HG03066 (cell line): ENCODE data around the gene FBXL14.

Experiments used
- ATAC-seq: cut with Tn5 transposase; IDR thresholded peaks from one replicate; pipeline ENCODE4 v1.9.1; 2021; ENCODE audit warnings: low read depth; ENCODE audit not compliant: unreplicated experiment

FBXL14 gene

DNA sequence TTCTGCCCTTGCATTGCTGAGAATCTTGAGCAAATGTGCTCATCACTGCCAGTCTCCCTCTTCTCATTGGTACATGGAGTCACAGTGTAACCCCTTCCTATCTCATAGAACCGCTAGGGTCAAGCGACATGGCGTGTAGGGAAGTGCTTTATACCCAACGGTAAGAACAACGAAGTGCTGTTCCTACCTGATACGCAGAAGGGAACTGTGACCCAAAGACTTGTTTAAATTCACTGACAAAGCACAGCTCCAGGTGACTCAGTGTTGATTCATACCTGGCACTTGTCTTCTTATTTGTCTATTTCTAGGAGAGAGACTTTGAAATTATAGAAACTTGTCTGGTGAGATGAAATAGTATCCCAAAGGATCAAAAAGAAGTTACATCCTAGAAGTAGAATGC is 53.7 kb downstream of the FBXL14 start:
- no peak for ATAC-seq

DNA sequence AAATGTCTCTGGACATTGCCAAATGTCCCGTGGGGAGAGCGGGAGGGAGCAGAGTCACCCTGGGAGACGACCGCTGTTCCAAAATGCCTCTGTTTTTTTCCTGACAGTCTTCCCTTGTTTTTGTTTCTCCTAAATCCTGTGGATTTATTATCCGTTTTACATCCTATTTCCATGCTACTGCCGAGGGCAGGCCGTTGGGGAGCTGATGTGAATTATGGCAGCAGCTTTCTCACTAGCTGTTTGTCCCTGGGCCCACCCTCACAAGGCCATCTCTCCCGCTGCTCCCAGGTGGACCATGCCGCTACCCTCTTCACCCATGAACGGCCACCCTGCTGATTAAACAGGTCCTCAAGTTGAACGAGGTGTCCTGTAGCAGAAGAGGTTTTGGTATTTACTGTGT is 55.2 kb downstream of the FBXL14 start:
- no peak for ATAC-seq

DNA sequence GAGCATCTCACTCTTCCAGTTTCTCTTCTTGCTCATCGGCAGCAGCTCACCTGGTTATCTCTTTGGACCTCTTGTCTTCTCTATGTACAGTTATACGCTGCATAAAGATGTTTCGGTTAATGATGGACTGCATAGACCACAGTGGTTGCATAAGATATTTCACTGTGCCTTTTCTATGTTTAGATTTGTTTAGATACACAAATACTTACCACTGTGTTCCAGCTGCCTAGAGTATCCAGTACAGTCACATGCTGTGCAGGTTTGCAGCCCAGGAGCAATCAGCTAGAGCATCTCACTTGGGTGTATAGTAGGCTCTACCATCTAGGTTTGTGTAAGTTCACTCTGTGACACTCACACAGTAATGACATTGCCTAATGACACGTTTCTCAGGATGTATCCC is 57.6 kb downstream of the FBXL14 start:
- ATAC-seq = no peak

DNA sequence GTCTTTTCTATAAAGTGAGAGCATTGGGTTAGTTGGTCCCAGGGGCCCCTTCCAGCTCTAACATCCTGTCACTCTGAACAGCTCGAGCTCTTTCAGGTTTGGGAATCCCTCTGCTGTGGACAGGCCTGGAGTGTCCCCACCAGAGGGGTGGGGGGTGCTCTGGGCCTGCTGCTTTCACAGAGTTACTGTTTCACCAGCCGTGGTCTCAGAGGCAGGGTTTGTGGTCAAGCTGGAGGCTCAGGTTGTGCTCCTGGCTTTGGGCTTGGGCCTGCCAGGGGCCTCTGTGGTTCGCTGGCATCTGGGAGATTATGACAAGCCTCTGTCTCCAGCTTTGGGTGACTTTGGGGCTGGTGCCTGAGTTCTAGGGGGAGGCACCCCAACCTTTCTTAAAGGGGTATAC is 59.6 kb downstream of the FBXL14 start:
- peak; percentile 40 for ATAC-seq

DNA sequence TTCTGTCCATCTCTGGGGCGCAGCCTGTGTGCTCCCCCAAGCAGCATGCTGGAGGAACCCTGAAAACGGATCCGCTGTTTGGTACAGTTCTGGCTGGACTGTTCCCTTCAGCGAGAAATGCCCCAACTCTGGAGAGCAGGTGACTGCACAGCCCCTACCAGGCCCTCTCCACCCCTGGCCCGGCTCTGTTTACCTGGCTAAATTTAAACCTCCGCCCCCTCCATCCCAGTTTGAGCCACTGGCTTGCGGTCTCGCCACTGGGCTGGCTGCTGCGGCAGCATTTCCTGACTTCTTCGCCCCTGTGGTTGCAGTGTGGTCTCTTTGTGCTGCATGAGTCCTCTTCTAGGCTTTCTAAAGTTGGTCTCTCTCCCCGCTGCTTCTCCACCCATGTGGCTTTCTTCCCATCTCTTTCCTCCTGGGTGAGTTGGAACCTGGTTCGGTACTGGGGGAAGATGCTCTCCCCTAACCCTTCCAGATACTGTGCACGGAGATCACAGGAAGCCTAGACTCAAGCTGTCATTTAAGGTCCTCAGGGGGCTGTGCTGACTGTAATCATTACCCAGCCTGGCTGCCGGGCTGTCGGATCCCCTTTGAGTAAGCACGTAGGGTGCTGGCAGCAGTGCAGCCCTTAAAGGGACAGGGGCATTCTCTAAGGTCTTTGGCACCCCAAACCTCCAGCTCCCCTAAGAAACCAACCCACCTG is 60.6 kb downstream of the FBXL14 start:
- ATAC-seq = peak; percentile 45

DNA sequence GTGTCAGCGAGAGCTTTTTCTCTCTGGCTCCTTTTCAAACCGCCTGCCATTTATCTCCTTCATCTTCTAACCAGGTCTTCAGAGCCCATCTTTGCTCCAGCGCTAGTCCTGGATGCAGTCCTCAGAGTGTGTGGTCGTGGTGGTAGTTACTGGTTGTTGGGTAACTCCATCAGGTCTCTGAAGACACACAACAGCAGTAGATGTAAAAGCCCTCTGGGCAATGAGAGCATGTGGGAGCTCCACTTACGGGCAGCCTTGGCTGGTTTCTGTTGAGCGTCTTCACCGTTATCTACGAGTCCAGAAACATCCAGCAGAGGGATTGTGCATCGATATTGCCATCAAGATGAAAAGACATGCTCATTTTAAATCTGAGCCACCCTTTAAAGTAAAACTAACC is 61.2 kb downstream of the FBXL14 start:
- peak; percentile 4 for ATAC-seq

DNA sequence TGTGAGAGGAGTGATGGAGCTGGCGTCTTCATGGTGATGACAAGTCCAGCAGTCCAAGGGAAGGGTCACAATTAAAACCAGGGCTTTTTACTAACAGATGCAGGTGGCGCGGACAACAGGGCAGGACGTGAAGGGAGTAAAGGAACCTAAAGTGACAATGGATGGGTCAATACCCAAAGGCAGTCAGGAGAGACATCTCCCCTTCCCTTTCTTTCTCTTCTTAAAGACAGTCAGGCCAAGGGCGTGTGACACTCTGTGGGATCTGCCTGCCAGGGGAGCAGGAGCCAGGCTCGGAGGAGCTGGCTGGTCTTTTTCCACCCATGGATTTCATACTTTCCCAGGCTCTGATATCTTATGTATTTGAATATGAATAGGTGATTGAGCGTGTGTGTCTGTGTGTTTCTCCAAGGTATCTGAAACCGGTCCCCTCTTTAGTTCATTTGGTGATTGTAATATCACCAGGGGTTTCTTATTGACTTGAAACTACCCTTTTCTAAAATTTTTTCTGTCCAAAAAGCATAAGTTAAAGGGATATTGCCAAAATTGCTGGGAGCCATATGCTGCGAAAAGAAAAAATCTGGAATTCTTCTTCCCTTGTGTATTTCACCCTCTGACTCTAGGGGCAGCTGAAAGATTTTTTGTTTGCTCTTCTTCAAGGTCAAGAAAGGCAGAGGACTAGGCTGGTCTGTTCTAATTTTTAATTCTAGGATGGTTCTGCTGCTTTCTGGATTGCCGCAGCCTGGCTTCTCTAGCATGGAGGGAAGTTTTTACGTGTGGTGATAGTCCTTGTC is 61.8 kb downstream of the FBXL14 start:
- ATAC-seq = no peak

DNA sequence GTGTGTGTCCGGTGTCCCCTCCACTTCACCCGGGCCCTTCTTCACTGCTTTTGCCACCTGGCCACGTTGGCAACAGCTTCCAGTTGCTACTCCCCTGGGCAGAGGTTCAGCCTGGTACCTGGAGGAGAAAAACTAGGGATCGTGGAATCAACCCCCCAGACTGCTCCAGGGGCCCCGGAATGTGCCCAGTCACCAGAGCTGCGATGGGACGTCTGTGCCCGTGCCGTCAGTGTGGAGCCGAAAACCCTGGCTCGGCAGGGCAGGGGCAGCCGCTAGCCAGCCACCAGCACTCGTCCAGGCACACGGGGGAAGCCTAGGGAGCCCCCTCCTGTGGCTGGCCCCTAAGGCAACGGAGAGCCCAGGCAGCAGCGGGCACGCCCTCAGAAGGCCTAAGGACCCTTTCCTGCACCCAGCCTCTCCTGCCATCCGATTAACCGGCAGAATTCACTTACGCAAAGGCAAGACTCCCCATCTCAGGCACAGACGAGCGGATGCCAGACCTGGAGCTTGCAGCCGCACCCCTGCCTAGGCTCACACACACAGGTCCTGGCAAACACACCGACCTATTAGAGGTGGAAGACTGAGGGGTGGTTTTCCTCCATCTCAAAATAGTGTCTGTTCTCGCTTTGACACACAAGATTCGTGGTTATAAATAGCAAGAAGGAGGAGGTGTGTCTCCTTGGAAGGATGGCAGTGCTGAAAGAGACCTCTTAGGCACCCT is 62.6 kb downstream of the FBXL14 start:
- ATAC-seq = no peak

DNA sequence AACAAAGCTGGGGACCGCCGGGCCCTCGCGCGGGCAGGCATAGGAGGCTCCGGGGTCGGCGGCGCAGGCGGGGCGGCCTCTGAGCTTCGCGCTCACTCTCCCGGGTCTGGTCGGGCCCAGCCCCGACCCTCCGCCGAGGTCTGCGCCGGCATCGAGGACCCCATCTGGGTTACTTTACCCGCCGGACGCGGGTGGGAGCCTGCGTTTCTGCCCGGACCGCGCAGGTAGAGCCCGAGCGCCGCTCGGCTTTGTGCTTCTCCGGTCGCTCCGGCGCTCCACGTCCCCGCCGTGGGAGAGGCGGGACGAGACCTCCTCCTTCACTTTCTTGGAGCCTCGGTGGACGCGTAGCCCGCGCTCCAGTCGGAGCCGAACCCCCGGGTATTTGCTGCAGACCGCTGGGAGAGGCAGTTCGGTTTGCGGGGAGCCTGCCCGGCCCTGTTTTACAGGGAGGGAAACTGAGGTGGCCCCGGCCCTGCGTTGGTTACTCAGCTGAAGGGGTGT is 63.2 kb downstream of the FBXL14 start:
- ATAC-seq = no peak

DNA sequence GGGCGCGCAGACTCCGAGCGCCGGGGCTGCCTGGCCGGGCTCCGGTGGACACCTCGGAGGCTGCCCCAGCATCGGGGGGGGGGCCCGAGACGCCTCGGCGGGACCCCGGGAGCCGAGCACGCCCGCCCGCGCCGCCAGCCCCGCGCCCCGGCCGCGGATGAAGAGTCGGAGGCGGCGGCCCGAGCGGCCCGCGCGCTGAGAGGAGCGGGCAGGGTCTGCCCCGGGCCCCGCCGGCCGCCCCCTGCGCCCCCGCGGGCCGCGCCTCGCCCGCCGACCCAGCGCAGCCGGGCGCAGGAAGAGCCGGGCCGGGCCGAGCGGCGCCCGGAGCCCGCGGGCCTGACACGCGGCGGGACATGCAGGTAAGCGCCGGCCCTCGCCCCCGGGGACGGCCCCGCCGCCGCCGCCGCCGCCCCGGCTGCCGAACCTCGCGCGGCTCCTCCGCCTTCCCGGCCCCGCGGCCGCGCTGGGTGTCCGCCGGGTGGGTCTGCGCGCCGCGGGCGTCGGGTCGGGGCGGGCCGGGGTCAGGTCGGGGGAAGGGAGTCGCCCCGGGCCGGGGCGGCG is 63.7 kb downstream of the FBXL14 start:
- no peak for ATAC-seq

DNA sequence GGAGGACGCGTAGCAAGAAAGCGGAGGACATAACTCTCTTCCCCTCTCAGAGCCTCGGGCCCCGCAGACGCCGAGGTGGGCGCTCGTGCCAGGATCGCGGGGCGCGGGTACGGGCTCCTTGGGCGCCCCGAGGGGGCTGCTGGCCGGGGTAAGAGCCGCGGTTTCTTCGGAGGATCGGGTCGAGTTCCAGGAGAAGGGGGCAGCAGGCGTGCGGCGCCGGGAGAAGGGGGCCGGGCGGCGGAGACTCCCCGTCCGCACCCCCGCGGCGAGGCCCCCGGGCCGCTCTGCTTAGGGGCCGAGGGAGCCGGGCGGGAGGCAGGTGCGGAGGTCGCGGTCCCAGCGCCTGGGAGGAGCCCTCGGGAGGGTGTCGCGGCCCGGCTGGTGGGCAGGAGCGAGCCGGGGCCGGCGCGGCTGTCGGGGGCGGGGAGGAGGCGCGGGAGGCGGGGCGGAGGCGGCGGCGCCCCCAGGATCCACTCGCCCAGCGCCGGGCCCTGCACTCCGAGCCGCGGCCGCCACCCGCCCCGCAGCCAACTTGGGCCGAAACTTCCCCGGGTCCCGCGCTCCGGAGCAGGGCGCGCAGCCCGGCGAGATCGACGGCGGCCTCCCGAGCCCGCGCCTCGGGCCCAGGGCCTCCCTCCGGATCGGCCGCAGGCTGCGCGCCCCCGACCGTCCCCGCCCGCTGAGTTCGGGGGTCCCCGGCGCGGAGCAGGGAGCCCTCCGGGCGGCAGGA is 64.4 kb downstream of the FBXL14 start:
- no peak for ATAC-seq

DNA sequence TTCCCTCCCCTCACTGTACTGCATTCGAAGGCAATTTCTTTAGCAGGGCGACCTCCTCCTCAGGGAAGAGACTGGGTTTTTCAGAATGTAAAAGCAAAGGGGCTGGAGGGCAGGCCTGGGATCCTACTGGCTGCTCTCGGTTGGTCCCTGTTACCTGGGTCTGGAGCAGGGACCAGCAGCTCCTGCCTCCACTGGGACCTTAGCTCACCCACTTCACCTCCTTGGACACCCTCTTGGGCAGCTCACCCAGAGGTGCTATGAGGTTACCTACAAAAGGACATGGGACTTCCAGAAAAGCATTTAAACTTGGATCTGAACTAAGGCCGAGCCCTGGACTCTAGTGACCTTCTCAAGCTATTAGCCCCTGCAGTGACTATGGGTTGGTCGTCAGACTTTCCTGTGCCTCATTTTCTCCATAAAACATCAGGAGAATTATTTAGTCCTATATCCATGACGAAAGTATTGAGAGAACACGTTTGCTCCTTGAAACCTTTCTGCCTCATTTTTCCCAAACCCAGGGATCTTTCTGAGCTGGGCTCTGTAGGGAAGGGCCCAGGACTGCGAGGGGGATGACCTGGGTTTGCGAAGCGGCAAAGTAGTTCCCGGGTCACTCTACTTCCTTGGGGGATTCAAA is 65.0 kb downstream of the FBXL14 start:
- no peak for ATAC-seq

DNA sequence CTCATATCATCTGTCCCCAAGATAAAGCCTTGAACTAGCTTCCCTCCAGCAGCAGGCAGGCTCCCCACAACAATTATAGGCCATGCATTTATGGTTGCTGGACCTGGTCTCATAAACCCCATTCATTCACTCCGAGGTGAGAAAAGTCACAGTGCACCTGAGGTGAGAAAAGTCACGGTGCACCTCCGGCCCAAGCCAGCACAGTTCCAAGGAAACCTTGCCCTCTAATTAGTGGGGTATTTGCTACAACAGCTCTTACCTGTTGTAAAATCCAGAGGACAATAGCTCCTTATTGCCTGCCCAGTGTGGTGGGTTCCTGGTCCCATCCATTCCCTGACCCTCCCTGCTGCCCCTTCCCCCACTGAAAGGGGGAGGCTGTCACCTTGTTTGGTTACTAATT is 65.6 kb downstream of the FBXL14 start:
- ATAC-seq = no peak

DNA sequence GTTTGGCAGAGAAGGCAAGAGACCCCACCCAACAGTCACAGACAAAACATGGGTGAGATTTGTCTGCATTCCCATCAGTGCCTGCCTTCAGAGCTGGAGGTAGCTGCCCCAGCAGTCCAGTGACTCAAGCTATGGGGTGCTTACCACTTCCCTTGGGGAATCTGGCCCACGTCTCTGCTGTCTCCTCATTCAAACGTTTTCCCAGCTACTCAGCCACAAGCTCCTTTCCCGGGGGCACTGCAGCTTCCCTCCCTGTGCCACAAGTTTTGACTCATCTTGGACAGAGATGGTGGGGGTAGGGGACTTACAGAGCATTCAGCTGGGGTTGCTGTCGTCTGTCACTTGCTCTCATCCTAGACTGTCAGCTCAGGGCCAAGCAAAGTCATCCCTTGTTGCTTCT is 66.6 kb downstream of the FBXL14 start:
- no peak for ATAC-seq

DNA sequence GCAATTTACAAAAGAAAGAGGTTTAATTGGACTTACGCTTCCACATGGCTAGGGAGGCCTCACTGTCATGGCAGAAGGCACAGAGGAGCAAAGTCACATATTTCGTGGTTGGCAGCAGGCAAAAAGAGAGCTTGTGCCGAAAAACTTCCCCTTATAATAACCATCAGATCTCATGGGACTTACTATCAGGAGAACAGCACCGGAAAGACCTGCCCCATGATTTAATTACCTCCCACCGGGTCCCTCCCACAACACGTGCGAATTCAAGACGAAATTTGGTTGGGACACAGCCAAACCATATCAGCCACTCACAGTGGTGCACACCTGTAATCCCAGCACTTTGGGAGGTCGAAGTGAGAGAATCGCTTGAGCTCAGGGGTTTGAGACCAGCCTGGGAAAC is 68.5 kb downstream of the FBXL14 start:
- ATAC-seq = no peak

DNA sequence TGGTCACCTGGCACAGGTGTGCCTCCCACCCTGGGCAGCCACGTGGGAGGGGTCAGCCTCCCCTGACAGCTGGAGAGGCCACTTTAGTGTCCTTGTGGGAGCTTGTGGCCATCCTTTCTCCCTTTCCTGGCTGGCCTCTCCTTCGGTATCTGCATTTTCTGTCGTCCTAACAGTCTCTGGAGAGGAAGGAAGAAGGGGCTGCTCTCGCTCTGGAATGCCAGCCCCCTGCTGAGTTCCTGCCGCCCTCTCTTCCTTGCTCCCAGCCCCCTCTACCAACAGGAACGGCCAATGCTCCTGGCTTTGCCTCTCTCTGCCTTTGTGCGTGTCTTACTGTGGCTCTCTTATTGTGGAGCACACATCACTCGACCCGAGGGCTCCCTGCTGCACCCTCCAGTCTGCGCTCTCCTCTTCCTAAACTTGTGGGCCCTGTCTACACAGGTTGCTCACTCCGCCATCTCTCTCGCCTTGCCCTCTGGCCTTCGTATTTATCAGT is 70.8 kb downstream of the FBXL14 start:
- no peak for ATAC-seq

DNA sequence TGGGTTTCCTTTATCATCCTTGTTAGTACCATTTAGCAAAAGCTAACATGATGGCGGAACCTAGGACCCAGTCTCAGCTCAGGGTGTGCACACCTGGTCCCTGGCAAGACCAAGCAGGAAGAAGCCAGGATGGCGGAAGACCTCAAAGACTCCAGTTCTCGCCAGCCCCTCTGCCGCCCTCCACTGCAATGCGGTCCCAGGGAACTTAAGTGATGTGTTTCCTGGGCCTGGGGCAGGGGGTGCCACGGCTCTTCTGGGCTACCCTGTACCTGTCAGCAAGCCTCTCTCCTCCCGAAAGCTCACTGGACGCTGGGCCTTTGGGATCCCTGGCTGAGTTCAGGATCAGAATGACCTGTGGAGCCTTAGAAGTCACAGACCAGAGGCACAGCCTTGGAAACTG is 71.3 kb downstream of the FBXL14 start:
- ATAC-seq = no peak

DNA sequence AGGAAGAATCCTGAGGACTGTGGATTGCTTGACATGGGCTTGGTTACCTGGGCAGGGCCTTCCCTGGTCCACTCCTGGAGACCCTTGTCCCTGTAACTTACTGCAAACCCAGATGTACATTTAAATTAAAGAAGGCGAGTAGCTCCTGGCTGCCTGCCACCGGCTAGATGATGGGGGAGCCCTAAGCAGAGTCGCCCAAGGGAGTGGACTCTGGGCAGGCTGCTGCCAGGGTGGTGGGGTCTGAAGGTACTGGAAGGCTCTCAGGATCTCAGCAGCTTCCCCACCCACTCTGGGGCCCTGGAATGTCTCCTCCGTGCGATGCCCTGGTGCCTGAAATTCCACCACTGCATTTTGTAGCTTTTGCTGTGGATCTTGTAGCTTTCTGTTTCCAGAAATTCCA is 74.7 kb downstream of the FBXL14 start:
- no peak for ATAC-seq

DNA sequence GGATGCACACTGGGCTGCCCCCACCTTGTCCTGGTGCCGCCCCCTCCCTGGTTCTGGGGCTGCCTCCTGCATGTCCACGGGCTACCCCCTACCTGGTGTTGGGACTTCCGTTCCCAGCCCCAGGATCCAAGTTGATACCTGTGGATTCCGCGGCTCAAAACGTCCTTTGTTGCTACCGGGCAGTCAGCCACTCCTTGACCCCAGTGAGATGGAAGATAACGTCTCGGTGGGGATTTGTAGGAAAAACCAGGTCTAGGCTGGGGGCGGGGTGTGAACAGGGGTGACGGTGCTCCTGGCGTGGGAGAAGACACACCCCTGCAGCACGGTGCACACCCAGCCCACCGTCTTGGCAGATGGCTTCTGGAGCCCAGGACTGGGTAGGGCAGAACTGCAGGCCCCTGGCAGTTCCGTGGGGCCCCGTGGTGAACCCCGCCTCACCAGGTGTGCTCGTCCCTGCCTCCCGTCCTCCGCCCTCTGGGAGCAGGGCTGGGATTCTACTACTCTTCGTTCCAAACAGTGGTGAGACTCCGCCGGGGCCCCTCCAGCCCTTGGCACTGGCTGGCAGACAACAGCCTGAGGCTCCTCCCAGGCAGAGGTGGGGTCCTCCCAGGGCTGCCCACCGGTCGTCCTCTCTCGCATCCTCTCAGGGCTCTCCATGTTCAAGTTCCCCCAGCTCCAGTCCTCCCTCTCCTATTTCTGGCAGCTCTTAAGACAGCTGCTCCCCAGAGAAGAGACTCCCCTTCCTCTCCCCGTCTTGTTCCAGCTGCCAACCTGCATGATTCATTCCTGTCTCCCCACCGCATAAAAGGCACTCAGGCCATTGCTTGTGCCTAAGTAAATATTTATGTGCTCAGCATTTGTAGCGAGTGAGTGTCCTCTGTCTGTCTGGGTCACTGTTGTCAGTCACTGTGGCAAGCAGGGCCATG is 75.5 kb downstream of the FBXL14 start:
- ATAC-seq = no peak
